PC-3 (cell line): ENCODE results near the gene KRTAP3-3. TPM values are rescaled to one million over a fixed set of nuclear protein-coding genes. Genes with fewer than 3 reads are reported as not detected.

Source experiments
- ATAC-seq: fragments of 200-7000 bp; cut with Tn5 transposase; 2 replicates; pipeline ENCODE4 v1.9.1; 2020; ENCODE audit warnings: mild to moderate bottlenecking, moderate library complexity
- BruUV-seq: library from RNA; stranded (reverse); fragments of 400-500 nt; replicated peaks from 2 replicates; lab custom pipeline; 2021; lab: Mats Ljungman, UMichigan
- CTCF ChIA-PET: fragments of 300-600 bp; sonication (Branson Sonifier 250); formaldehyde crosslinking; loops from one replicate; lab custom pipeline; 2022; ENCODE audit warnings: antibody characterized with exemption; lab: Charles Lee
- POLR2A ChIA-PET: fragments of 300-600 bp; sonication (Branson Sonifier 250); formaldehyde crosslinking; loops from one replicate; lab custom pipeline; 2022; ENCODE audit warnings: antibody characterized with exemption; ENCODE audit not compliant: unreplicated experiment; lab: Charles Lee
- DNase-seq: peaks from one replicate; pipeline ENCODE4 v3.0.0-alpha.2; 2015
- H2AFZ ChIP-seq: fragments of 300-600 bp; sonication (generic); 2 replicates; pipeline ENCODE4 v1.6.0; 2016; ENCODE audit warnings: antibody characterized with exemption, low read length
- H3F3A ChIP-seq: fragments of 300-600 bp; sonication (generic); one replicate; pipeline ENCODE4 v1.6.0; 2017; ENCODE audit warnings: antibody characterized with exemption, low read length, control low read depth, mild to moderate bottlenecking; ENCODE audit not compliant: unreplicated experiment
- H3K27ac ChIP-seq: fragments of 300-600 bp; sonication (generic); 2 replicates; pipeline ENCODE4 v1.5.1; 2016; ENCODE audit warnings: mild to moderate bottlenecking, low read length
- H3K27me3 ChIP-seq: fragments of 300-600 bp; sonication (generic); 2 replicates; pipeline ENCODE4 v1.6.1; 2016; ENCODE audit warnings: low read length, mixed read lengths
- H3K36me3 ChIP-seq: fragments of 300-600 bp; sonication (generic); 2 replicates; pipeline ENCODE4 v1.6.1; 2016; ENCODE audit warnings: low read depth, mixed run types, low read length, mixed read lengths
- H3K4me1 ChIP-seq: fragments of 300-600 bp; sonication (generic); 2 replicates; pipeline ENCODE4 v1.5.1; 2016; ENCODE audit warnings: low read length; ENCODE audit not compliant: insufficient read depth
- H3K4me2 ChIP-seq: fragments of 300-600 bp; sonication (generic); 2 replicates; pipeline ENCODE4 v1.6.0; 2016; ENCODE audit warnings: low read length
- H3K4me3 ChIP-seq: fragments of 300-600 bp; sonication (generic); 2 replicates; pipeline ENCODE4 v1.5.1; 2016; ENCODE audit warnings: mild to moderate bottlenecking, low read length, mixed read lengths
- H3K79me2 ChIP-seq: fragments of 300-600 bp; sonication (generic); 2 replicates; pipeline ENCODE4 v1.6.1; 2017; ENCODE audit warnings: low read length, mixed read lengths
- H3K9ac ChIP-seq: fragments of 300-600 bp; sonication (generic); 2 replicates; pipeline ENCODE4 v1.6.0; 2016; ENCODE audit warnings: mild to moderate bottlenecking, low read length
- H3K9me2 ChIP-seq: fragments of 300-600 bp; sonication (generic); replicated peaks from 2 replicates; pipeline ENCODE4 v1.6.1; 2016; ENCODE audit warnings: mixed run types, low read length, mixed read lengths
- H3K9me3 ChIP-seq: fragments of 300-600 bp; sonication (generic); 2 replicates; pipeline ENCODE4 v1.6.1; 2016; ENCODE audit warnings: low read length, mixed read lengths
- H4K20me1 ChIP-seq: fragments of 300-600 bp; sonication (generic); 2 replicates; pipeline ENCODE4 v1.6.1; 2016; ENCODE audit warnings: low read length, mixed read lengths
- CTCF ChIP-seq: fragments of 300-600 bp; sonication (generic); conservative IDR thresholded peaks from 2 replicates; pipeline ENCODE4 v1.5.1; 2017; ENCODE audit warnings: antibody characterized with exemption, low read depth, mild to moderate bottlenecking, low read length
- EZH2 ChIP-seq: fragments of 300-600 bp; sonication (generic); IDR thresholded peaks from one replicate; pipeline ENCODE4 v1.6.1; 2017; ENCODE audit warnings: antibody characterized with exemption, mild to moderate bottlenecking, low read length; ENCODE audit not compliant: unreplicated experiment
- EZH2phosphoT487 ChIP-seq: fragments of 300-600 bp; sonication (generic); IDR thresholded peaks from 2 replicates; pipeline ENCODE4 v1.6.1; 2018; ENCODE audit warnings: mild to moderate bottlenecking, antibody characterized with exemption, low read length, borderline replicate concordance
- intact Hi-C: fragments of 100-400 bp; cut with micrococcal nuclease; formaldehyde crosslinking; loops from 2 replicates; pipeline ENCODE4 v1.9.0; 2023
- total RNA-seq: library from RNA; depleted of rRNA; stranded (reverse); fragments of >200 nt; gene quantifications from 2 replicates; pipeline ENCODE4 v1.2.3, GENCODE V29; 2014

KRTAP3-3 gene
- total RNA-seq, 1 experiment from 2014 or later: not detected

GRCh38 chr17:40949418-40949817 lies 44.5 kb downstream of the KRTAP3-3 start:
- POLR2A ChIA-PET: no interaction called here
- H3K27me3 ChIP-seq: no peaks in the 10 kb centered on the region
- H3K4me1 ChIP-seq: peaks cover 28% of the 10 kb centered on the region
- H2AFZ ChIP-seq: no peak overlapping the region
- H3K4me3 ChIP-seq: no peak overlapping the region
- DNase-seq (no peak), ATAC-seq (no peak)
- H3K79me2 ChIP-seq: no peaks in the 10 kb centered on the region
- H3K4me2 ChIP-seq: no peak overlapping the region
- H3K27ac ChIP-seq: no peak overlapping the region
- no peaks in the 10 kb centered on the region for H3K9me2 ChIP-seq
- intact Hi-C loops: no loop called here
- no peaks in the 10 kb centered on the region for H3F3A ChIP-seq
- CTCF ChIA-PET: no interaction called here
- no peaks in the 10 kb centered on the region for H3K9me3 ChIP-seq
- no TSS peak for BruUV-seq
- H3K36me3 ChIP-seq: no peaks in the 10 kb centered on the region
- TF ChIP-seq EZH2: no peak
- TF ChIP-seq EZH2phosphoT487: no peak
- no peak for TF ChIP-seq CTCF
- no peak overlapping the region for H3K9ac ChIP-seq
- H4K20me1 ChIP-seq: no peaks in the 10 kb centered on the region

- ChIA-PET CTCF (no interaction called here), POLR2A (no interaction called here)
- DNase-seq: no peak
- no peak overlapping the region for H3K27ac ChIP-seq
- no peak overlapping the region for H3K4me2 ChIP-seq
- H3K36me3 ChIP-seq: no peaks in the 10 kb centered on the region
- H3F3A ChIP-seq: no peaks in the 10 kb centered on the region
- no peak overlapping the region for H3K9ac ChIP-seq
- ATAC-seq: no peak
- no peak overlapping the region for H3K4me3 ChIP-seq
- intact Hi-C loops: no loop called here
- BruUV-seq: no TSS peak
- no peaks in the 10 kb centered on the region for H3K9me2 ChIP-seq
- H3K79me2 ChIP-seq: no peaks in the 10 kb centered on the region
- TF ChIP-seq EZH2phosphoT487: no peak
- no peak for TF ChIP-seq CTCF
- TF ChIP-seq EZH2: no peak
- no peaks in the 10 kb centered on the region for H4K20me1 ChIP-seq
- H3K9me3 ChIP-seq: no peaks in the 10 kb centered on the region
- H3K4me1 ChIP-seq: peaks cover 15% of the 10 kb centered on the region
- no peaks in the 10 kb centered on the region for H3K27me3 ChIP-seq
- no peak overlapping the region for H2AFZ ChIP-seq
Observed at GRCh38 chr17:40947929-40948328, 46.0 kb downstream of the KRTAP3-3 start.

GRCh38 chr17:40945414-40945813 lies 48.5 kb downstream of the KRTAP3-3 start:
- H3K27ac ChIP-seq: no peak overlapping the region
- no peak overlapping the region for H3K9ac ChIP-seq
- no peaks in the 10 kb centered on the region for H3K27me3 ChIP-seq
- no peak overlapping the region for H3K4me2 ChIP-seq
- H3K36me3 ChIP-seq: no peaks in the 10 kb centered on the region
- ChIA-PET CTCF (no interaction called here), POLR2A (no interaction called here)
- DNase-seq: no peak
- H3K9me3 ChIP-seq: no peaks in the 10 kb centered on the region
- intact Hi-C loops: no loop called here
- H3K9me2 ChIP-seq: no peaks in the 10 kb centered on the region
- no peak overlapping the region for H3K4me3 ChIP-seq
- no TSS peak for BruUV-seq
- H3F3A ChIP-seq: no peaks in the 10 kb centered on the region
- H4K20me1 ChIP-seq: no peaks in the 10 kb centered on the region
- H2AFZ ChIP-seq: no peak overlapping the region
- TF ChIP-seq EZH2 (no peak), EZH2phosphoT487 (no peak), CTCF (no peak)
- no peaks in the 10 kb centered on the region for H3K79me2 ChIP-seq
- ATAC-seq: no peak
- H3K4me1 ChIP-seq: no peaks in the 10 kb centered on the region
